AG04449 (cell line): ENCODE results near the gene ERN1.
"Not testable (repeated sequence)": the region's sequence is repeated elsewhere in the genome, so short reads cannot be mapped to it uniquely, and the experiment has no call there.

Source experiments
- CTCF ChIA-PET: fragments of 350-600 bp; formaldehyde crosslinking; extraction: SDS; loops from one replicate; lab custom pipeline; 2021; ENCODE audit warnings: antibody characterized with exemption; lab: Yijun Ruan, JAX
- POLR2A ChIA-PET: fragments of 400-600, 350-600 bp; formaldehyde crosslinking; extraction: SDS; loops from one replicate; lab custom pipeline; 2020; ENCODE audit warnings: antibody characterized with exemption, inconsistent platforms; lab: Yijun Ruan, JAX
- DNase-seq: peaks from one replicate; pipeline ENCODE4 v3.0.0-alpha.2; 2010; ENCODE audit warnings: low read depth, low spot score
- H3K4me3 ChIP-seq: 2 replicates; pipeline ENCODE4 v1.5.1; 2011; ENCODE audit warnings: low read depth, mild to moderate bottlenecking, control low read depth, low read length
- TF ChIP-seq, protein P1 (sequence below): IDR thresholded peaks from one replicate; pipeline ENCODE4 v1.5.1; 2011; ENCODE audit warnings: mild to moderate bottlenecking, moderate library complexity, low read length, control low read depth, inconsistent platforms; ENCODE audit not compliant: insufficient read depth; ENCODE audit errors: missing control alignments

ERN1 gene

GRCh38 chr17:64125937-64126336 lies 4.0 kb downstream of the ERN1 start:
- no peak overlapping the region for H3K4me3 ChIP-seq
- ChIA-PET POLR2A (interaction anchor here (1.3 kb wide), 1 partner anchor 24 kb away, joined by 4 read pairs; no protein-coding TSS in a partner anchor), CTCF (interaction anchor here (1.4 to 27.2 kb wide), 3 partner anchors 8 to 99 kb away, joined by 3 to 1118 read pairs (median 25); partner anchors contain the start of gene ICAM2)
- no peak for DNase-seq
- TF ChIP-seq, protein P1, sequence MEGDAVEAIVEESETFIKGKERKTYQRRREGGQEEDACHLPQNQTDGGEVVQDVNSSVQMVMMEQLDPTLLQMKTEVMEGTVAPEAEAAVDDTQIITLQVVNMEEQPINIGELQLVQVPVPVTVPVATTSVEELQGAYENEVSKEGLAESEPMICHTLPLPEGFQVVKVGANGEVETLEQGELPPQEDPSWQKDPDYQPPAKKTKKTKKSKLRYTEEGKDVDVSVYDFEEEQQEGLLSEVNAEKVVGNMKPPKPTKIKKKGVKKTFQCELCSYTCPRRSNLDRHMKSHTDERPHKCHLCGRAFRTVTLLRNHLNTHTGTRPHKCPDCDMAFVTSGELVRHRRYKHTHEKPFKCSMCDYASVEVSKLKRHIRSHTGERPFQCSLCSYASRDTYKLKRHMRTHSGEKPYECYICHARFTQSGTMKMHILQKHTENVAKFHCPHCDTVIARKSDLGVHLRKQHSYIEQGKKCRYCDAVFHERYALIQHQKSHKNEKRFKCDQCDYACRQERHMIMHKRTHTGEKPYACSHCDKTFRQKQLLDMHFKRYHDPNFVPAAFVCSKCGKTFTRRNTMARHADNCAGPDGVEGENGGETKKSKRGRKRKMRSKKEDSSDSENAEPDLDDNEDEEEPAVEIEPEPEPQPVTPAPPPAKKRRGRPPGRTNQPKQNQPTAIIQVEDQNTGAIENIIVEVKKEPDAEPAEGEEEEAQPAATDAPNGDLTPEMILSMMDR: no peak

GRCh38 chr17:64124609-64125008 lies 5.3 kb downstream of the ERN1 start:
- POLR2A ChIA-PET: no interaction called here
- H3K4me3 ChIP-seq: no peak overlapping the region
- TF ChIP-seq, protein P1: no peak
- CTCF ChIA-PET: interaction anchor here (0.7 to 27.2 kb wide), 3 partner anchors 10 to 97 kb away, joined by 3 to 1118 read pairs (median 25); partner anchors contain the start of gene ICAM2
- DNase-seq: no peak

- CTCF ChIA-PET: interaction anchor here (0.8 to 27.2 kb wide), 4 partner anchors 10 to 184 kb away, joined by 3 to 1118 read pairs (median 15); partner anchors contain the start of gene ICAM2
Measured at GRCh38 chr17:64123114-64123513, 6.8 kb downstream of the ERN1 start.

GRCh38 chr17:64120972-64121786 lies 8.8 kb downstream of the ERN1 start:
- POLR2A ChIA-PET, DNase-seq, H3K4me3 ChIP-seq: not testable (repeated sequence)
- CTCF ChIA-PET: interaction anchor here (1.9 to 27.2 kb wide), 3 partner anchors 10 to 94 kb away, joined by 8 to 1118 read pairs (median 11); partner anchors contain the start of gene ICAM2

More at GRCh38 chr17:64123114-64123513, 6.8 kb downstream of the ERN1 start:
- no peak for DNase-seq
- POLR2A ChIA-PET: no interaction called here
- TF ChIP-seq, protein P1: no peak
- no peak overlapping the region for H3K4me3 ChIP-seq

DNA sequence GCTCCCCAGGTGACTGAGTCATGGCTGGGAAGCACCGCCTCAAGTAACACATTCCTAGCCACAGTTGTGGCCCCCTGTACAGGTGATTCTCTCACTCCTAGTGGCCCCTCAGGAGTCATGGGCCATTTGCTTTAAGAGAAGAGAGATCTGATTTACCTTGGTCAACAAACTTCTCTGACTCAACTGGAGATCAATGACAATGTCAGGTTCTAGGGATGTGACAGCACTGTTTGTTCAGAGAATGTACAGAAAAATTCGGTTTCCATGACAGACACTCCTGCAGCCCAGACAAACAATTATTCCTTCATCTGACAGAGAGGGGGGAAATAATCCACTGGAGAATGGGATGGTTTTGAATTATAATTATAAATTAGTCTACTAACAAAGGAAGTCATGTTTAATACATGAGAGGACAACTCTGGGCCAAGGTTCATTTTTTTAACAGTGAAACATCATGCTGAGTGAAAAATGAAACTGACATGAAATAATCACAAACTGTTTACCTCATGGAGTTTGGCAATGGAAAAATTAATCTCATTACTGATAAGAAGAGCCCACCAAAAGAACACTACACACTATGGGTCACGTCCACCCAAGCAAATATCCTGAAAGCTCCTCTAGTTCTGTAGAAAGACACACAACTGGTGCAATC lies 9.7 kb downstream of the ERN1 start:
- TF ChIP-seq, protein P1: no peak
- no peak for DNase-seq
- no peak overlapping the region for H3K4me3 ChIP-seq
- CTCF ChIA-PET: interaction anchor here (1.9 to 27.2 kb wide), 2 partner anchors 13 to 93 kb away, joined by 8 to 1118 read pairs; partner anchors contain the start of gene ICAM2
- POLR2A ChIA-PET: no interaction called here
